Stimulated activated CD8-positive, alpha-beta memory T cell treated with anti-CD3 and anti-CD28 coated beads, Interleukin-7, amount 100 ng/mL, for 48 hours (primary cell): ENCODE measurements around the gene PCDH9.

Experiments
- DNase-seq, 2 donors: peaks; one replicate each; pipeline ENCODE4 v3.0.0-alpha.2; 2020; ENCODE audit warnings: low read depth in 1 of 2; ENCODE audit errors: extremely low read depth in 1 of 2

PCDH9 gene

DNA sequence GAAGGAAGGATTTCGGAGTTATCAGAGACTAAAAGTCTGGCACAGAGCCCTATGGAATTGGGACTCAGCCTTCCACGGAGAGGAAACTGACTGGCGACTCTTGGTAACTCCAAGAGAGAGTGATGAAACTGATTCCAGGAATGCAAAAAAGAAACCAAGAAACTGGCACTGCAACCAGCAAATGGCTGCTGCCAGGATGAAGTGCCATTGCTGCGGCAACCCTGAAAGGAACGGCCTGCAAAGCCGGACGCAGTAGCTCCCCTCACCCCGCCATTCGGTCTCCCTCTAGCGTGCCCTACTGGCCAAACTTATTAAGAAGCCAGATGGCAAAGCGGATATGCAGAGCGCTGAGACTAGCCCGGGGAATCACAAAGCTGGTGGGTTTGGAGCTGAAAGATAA is 236.0 kb downstream of the PCDH9 start:
- no peak for DNase-seq

DNA sequence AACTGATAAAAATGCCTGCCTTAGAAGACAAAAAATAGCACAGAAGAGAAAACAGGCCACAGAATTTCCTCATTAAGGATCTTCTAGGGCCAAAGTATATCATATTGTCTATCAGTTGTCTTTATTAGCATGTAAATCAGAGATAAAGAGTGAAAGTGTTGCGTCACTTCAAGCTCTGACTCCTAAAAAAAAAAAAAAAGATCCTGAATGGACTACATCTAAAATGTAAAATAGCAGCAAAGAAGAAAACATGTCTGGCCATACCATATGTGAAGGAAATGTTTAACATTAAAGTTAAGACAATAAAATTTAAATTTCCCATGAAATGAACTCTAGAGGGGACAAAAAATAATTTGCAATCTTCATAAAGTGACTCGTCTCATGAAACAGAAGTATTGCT is 237.4 kb downstream of the PCDH9 start:
- DNase-seq, result no peak

DNA sequence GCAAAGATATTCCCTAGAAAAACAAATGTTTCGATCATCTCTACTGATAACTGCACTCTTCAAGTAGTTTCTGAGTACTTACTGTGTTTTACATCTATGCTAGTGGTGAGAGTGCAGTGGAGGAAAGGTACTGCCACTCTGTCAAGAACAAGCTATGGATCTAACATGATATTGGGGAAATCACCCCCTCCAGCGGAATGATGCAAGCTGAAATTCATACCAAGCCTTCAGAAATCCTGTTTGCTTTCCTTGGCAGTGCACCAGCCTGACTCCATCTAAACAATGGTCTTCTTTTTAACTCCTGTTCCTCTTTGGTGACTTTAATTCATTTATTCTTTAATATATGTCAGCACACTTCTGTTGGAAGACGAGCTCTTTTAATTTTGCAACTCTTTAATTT is 238.0 kb downstream of the PCDH9 start:
- DNase-seq, result no peak

DNA sequence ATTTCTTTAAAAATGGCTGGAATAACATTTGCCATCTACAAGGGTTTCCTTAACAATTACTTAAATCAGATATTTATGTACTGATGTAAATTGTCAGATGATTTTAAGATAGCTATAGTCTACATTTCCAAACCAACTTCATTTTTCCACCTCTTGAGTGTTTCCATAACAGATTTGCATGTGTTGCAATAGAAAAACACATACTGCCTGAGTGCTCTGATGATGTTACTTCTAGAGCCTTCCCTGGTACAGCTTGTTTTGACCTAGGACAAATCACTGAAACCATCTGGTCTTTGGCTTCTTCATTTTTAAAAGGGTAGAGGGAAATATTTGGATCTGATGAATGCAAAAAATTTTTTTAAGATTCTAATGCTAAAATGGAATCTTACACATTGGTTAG is 245.9 kb downstream of the PCDH9 start:
- no peak for DNase-seq

DNA sequence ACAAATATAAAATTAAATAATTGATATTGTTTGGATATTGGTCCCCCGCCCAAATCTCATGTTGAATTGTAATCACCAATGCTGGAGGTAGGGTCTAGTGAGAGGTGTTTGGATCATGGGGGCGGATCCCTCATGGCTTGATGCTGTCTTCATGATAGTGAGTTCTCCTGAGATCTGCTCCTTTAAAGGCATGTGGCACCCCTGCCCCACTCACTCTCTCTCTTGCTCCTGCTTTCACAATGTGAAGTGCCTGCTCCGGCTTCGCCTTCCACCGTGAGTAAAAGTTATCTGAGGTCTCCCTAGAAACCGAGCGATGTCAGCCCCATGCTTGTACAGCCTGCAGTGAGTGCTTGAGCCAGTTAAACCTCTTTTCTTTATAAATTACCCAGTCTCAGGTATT is 248.2 kb downstream of the PCDH9 start:
- DNase-seq, result no peak

DNA sequence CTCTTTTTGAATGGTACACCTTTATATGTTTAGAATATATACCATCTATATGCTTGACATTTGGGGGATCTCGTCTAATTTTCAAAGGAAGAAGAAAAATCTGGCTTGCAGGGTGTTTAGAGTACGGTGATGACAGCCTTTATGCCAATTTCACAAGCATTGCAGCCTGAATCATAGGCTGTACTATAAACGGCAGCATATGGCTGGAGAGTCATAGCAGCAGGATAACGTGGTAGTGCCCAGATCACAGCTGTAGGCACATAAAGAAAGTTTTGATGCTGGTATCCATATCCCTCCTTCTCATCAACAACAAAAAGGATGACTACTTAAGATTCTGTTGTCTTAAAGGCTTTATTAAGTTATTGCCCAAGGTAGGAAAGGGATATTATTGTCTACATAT is 253.0 kb downstream of the PCDH9 start:
- DNase-seq, result no peak

DNA sequence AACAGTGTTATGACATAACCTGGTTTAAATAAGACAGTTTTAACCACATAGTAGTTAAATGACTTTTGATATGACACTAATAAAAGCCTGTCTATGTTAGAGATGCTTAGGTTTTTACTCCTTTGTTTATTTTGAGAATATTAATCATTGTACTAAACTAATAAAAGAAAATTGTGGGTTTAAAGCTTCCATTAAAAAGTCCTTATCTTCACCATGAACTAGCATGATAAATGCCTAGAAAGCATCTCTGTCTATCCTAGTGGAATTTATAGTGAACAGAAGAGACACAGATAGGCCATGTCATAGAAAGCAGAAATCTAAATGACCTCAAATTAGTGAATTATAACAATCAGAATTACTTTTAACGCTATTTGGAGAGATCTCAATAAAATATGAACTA is 255.2 kb downstream of the PCDH9 start:
- no peak for DNase-seq

DNA sequence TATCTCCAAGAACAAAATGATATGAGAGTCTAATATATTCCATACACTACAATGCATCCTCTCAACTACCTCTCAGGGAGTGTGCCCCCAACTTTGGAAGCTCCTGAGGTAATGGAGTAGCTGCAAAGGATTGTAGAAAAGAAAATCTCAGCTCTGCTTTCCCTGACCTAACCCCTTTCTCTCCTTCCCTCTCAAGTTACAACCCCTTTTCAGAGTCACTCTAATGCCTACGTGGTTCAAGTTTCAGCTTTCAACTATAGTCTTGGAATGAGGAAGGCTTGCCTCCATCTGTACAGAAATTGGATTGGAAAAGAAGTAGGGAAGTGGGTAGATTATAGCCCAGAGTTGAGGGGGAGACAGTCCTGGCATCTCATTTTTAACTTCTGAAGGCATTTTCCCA is 256.0 kb downstream of the PCDH9 start:
- no peak for DNase-seq

DNA sequence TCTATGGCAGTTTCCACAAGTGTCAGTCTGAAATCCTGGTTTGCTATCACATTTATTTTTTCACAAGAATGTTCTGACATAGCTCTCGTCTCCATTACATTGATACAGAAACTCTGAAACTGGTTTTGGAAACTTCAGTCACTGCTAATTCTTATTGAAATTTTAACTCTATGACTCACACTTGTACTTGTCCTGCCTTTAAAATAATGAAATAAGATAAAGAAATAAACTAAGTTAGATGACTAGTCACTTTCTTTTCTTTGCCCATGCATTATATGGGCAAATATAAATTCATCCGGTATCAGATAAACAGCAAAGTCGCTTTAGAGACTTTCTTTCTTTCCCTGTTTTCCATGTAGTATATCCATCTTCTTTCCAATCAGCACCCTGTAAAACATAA is 257.5 kb downstream of the PCDH9 start:
- no peak for DNase-seq

DNA sequence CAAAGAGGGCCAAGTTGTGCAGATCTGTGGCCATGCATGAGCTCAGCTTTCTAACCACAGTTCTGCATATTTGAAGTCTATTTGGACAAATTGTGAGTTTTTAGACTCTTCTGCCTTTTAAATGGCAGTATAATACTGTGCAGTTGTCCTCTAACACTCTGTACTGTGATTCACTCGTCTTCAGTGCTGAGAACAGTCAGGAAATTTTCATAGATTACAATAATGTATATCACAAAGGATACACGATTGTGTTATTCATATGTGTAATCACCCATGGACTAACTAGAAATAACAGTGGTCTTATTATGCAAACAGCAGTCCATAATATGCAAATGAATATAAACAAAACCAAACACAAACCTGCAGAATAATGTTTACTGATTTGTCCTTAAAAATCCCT is 259.1 kb downstream of the PCDH9 start:
- DNase-seq, result no peak

DNA sequence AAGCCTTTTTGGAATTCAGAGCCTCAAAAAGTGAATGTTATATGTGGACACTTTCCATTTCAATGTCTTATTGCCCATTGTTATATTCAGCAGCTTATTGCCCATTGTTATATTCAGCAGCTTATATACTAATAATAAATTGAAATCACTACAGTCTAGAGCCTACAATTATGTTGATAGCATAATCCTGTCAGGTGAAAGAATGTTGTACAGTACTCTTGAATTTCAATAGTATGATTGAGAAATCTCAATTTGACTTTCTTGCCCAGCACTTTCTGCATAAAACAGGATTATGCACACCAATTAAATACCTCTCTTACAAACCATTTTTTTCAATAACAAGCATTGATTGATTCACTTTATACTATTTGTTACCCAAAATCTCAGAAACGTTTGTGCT is 260.8 kb downstream of the PCDH9 start:
- DNase-seq, result no peak

DNA sequence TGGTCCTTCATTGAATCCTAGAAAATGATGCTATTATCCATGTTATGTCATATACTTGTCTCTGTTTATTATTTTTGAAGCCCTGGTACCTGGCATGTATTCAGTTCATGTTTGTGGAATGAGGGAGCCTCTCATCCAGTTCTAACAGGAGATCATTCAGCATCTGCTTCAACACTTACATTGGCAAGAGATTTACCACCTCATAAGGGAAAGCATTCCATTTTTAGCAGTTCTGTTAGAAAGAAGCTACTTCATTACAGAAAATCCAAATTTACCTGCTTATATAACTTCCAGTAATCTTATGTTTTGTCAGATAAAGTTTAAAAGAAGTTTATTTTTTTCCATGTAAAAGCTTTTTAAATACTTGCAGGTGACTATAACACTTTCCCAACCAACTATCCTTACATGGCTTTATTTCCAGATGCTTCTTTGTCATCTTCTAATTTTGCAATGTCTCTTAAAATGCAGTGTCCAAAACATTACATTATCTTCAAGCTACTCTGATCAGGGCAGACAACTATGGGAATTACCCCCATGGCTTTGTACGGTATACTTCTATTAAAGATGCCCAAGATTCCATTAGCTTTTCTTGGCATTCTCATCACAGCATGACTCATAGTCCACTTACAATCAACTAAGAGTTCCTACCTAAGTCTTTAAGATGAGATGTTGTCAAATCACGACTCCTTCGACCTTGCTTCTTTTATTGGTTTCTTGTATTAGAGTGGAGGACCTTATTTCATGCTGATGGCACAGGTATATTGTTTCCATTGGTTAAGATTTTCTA is 262.1 kb downstream of the PCDH9 start:
- DNase-seq, result no peak

DNA sequence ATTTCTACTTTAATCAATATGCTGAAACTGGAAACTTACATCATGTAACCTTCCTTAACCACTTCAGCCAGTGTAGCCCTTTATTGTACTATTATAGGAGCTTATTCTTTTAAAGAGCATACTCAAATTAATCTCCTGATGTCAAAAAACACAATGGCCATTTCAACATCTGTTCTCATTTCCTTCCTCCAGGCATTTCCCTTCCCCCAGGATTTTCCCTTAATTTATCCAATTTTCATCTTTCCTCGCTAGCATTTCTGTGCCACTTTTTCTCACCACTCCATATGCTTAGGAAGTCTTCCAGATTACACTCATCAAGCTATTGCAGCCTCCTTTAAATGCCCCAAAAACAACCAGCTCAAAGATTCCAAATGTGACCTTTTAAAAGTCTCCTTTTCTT is 265.0 kb downstream of the PCDH9 start:
- no peak for DNase-seq

DNA sequence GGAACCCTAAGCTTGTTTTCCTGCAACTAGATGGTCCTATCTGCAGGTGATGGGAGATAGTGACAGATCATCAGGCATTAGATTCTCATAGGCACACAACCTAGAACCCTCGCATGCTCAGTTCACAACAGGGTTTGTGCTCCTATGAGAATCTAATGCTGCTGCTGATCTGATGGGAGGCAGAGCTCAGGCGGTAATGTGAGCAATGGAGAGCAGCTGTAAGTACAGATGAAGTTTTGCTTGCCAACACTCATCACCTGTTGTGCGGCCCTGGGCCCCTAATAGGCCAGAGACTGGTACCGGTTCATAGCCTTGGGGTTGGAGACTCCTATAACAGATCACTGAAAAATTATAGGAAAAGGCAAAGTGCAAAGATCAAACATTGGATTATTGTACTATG is 267.2 kb downstream of the PCDH9 start:
- no peak for DNase-seq

DNA sequence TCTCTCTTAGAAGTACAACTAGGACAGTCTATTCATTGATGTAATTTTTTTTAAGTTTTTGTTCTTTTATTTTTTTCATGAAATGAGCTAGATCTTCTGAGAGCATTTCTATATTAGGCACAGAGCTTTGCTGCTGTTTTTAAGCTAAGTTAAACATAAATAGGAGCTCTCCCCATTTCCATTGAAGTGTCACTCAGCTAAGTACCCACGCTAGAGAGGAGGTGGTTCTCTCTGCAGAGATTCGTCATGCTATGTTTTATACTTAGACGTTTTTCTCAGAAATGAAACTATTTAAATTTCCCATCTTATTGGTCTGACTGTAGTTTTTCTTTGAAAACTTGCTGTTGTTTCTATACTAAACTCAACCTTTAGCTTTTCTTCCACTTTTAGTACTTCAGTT is 271.5 kb downstream of the PCDH9 start:
- DNase-seq, result no peak

DNA sequence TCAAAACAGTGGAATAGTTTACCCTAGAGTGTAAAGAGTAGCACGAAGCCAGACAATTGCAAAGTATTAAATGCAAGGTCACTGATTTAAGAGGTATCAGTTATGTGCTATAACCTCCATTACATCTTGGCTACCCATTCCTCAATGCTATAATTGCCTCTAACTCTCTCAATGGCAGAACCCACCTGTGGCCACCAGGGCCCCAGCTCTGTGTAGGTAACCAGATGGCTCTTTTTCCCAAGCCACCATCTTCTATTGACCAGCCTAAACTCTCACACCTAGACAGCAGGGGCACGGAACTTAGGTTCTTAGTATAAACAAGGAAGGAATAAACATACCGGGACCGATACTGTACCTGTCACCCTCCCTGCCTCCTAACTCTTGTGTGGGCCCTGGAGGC is 277.6 kb downstream of the PCDH9 start:
- DNase-seq, result no peak

DNA sequence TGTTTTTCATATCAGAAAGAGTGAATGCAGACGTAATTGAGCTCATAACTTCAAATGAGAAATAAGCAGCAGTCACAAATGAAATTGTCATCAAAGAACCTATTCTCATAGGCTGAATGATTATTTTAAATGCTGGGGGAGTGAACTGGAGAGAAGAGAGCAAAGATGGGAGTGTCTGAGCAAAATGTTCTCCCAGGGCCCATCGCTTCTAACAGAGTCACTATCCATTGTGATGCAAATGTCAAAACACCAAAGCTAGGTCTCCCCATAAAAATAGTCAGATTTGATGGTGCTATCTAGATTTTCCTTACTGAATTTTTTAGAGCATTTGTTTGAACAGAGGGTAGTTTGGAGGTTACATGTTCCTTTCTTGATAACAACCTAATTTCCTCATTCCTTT is 278.7 kb downstream of the PCDH9 start:
- DNase-seq, result no peak

DNA sequence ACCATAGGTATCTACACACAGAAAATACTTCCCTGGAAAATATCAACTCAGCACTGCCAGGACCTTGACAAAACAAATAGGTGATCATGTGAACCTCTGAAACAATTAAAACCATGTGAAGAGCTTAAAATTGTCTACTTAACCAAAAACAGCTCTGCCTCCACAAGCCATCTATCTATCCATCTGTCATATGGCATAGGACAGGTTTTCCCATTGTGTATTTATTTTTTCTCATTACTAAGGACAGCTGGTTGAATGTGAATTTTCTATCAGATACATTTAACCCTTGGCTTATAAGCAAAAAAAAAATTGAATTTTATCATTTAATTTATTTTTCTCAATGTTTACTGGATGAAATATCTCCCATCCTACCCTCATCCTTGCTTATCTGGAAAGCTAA is 279.5 kb downstream of the PCDH9 start:
- DNase-seq, result no peak

DNA sequence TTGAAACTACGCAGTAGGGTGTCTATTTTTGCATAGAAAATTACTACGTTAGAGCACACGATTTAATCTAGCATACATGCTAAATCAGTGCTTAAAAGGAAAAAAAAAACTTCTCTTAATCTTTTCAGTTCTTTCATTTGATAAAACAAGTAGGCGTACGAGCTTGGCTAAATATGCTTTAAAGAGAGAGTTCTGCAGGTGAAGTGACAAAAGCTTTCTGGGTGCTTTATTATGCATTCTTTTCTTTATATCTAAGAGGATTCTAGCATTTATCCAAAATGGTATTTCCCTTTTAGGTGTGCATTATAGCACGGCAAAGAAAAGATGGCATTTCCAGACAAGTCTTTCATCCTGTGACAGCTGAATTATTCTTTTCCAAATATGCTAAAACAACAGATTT is 281.2 kb downstream of the PCDH9 start:
- no peak for DNase-seq

DNA sequence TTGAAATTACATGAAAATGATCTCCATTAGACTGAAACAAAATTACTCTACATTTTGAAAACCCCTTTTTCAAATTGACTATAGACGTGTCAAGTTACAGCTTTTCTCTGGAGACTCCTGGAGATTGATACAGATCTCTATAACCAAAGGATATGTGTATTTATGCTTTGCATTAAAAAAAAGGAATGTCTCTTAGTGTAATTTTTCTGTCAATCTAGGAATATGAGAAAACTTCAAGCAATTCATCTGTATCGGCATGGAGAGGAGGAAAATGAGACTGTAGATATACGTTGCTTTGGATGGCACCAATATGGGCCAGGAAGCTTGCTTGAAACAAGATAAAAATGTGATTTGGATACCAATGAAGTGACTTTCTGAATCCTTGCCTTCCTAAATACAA is 286.6 kb downstream of the PCDH9 start:
- no peak for DNase-seq

DNA sequence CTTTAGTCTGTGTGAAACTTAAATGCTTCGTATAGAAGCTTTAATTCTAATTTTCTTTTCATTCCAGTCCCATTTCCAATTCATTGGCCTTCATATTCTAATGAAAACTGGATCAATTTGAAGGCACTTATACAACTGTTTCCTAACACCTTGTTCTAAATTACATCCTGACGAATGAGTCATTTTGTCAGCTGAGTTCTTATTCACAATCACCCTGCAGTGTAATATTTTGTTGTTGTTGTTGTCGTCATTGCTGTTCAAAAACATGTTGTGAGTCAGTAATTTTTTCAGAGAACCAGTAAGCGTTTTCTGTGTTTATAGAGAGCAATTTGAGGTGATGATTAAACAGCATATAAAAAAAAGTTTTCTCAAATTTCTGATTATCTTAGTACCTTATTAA is 290.0 kb downstream of the PCDH9 start:
- no peak for DNase-seq

DNA sequence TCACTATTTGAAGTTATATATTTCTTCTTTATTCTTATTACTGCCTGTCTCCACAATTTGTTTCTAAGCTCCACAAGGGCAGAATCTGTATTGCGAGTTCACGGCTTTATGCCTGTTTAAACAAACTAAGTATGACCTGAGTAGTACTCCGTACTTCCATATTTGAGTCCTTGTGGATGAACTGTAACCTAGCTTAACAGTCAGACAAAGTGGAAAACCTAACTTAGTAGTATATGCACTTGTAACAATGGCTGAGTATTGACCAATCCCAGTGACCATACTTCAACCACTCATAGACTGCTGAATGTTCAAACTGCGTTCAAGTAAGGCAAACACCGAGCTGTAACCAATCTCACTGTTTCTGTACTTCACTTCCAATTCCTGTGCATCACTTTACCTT is 292.7 kb downstream of the PCDH9 start:
- no peak for DNase-seq

DNA sequence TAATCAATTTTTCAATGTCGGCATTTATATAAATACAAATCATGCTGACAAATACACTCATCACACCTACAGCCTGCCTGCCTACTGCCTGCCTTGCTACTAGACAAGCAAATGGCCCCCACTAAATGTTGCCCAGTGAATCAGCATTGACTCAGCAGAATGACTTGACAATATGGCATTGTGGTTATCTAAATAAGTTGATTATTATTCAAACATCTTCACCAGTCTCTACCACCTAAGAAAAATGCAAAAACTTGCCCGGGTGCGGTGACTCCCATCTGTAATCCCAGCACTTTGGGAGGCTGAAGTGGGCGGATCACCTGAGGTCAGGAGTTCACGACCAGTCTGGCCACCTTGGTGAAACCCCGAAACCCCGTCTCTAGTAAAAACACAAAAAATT is 296.1 kb downstream of the PCDH9 start:
- DNase-seq, result no peak
